Type B pancreatic cell (in vitro differentiated cells): ENCODE results near the gene FSTL5. TPM values are rescaled to one million over a fixed set of nuclear protein-coding genes. Genes with fewer than 3 reads are reported as not detected.

Experiments
- DNase-seq: peaks from one replicate; pipeline ENCODE4 v3.0.0; 2021; ENCODE audit warnings: mixed read lengths; ENCODE audit not compliant: unreplicated experiment; ENCODE audit errors: extremely low spot score
- H3K27ac Mint-ChIP-seq: 2 replicates; pipeline ENCODE4 v1.8.0; 2021; ENCODE audit warnings: mild to moderate bottlenecking, mixed read lengths
- H3K27me3 Mint-ChIP-seq: 2 replicates; pipeline ENCODE4 v1.8.0; 2021; ENCODE audit warnings: mixed read lengths
- H3K36me3 Mint-ChIP-seq: 2 replicates; pipeline ENCODE4 v1.8.0; 2021; ENCODE audit warnings: mixed read lengths
- H3K4me1 Mint-ChIP-seq: one replicate; pipeline ENCODE4 v1.8.0; 2021; ENCODE audit warnings: mixed read lengths; ENCODE audit not compliant: unreplicated experiment
- H3K4me3 Mint-ChIP-seq: 2 replicates; pipeline ENCODE4 v1.8.0; 2021; ENCODE audit warnings: mild to moderate bottlenecking, mixed read lengths
- H3K9me3 Mint-ChIP-seq: 2 replicates; pipeline ENCODE4 v1.8.0; 2021; ENCODE audit warnings: mixed read lengths
- CTCF ChIP-seq: fragments of 200-600 bp; sonication (generic); conservative IDR thresholded peaks from 2 replicates; pipeline ENCODE4 v1.5.0; 2021; ENCODE audit warnings: antibody characterized with exemption, mild to moderate bottlenecking
- total RNA-seq: library from RNA; stranded (reverse); gene quantifications from 2 replicates; pipeline ENCODE4 v1.2.1, GENCODE V29; 2021; ENCODE audit warnings: low replicate concordance

FSTL5 gene
- total RNA-seq, 1 donor from 2014 or later = 3.6 TPM

- H3K36me3 Mint-ChIP-seq = no peaks in the 10 kb centered on the region
- H3K4me1 Mint-ChIP-seq = no peaks in the 10 kb centered on the region
- H3K27ac Mint-ChIP-seq = no peak overlapping the region
- H3K9me3 Mint-ChIP-seq = peaks cover 13% of the 10 kb centered on the region
- no peaks in the 10 kb centered on the region for H3K27me3 Mint-ChIP-seq
- no peak for TF ChIP-seq CTCF
- DNase-seq = no peak
- H3K4me3 Mint-ChIP-seq = no peak overlapping the region
Measured at GRCh38 chr4:161403781-161404180, 760.0 kb downstream of the FSTL5 start.

GRCh38 chr4:161393602-161394001 is 770.2 kb downstream of the FSTL5 start:
- Mint-ChIP-seq H3K27ac (no peak overlapping the region), H3K4me3 (no peak overlapping the region), H3K9me3 (no peaks in the 10 kb centered on the region), H3K36me3 (no peaks in the 10 kb centered on the region), H3K4me1 (no peaks in the 10 kb centered on the region), H3K27me3 (no peaks in the 10 kb centered on the region)
- TF ChIP-seq CTCF = no peak
- no peak for DNase-seq

GRCh38 chr4:161382655-161383054 is 781.1 kb downstream of the FSTL5 start:
- H3K4me3 Mint-ChIP-seq = no peak overlapping the region
- DNase-seq = no peak
- H3K4me1 Mint-ChIP-seq = peaks cover 7% of the 10 kb centered on the region
- no peaks in the 10 kb centered on the region for H3K36me3 Mint-ChIP-seq
- H3K27me3 Mint-ChIP-seq = no peaks in the 10 kb centered on the region
- TF ChIP-seq CTCF = no peak
- H3K9me3 Mint-ChIP-seq = no peaks in the 10 kb centered on the region
- H3K27ac Mint-ChIP-seq = no peak overlapping the region

GRCh38 chr4:161376275-161376674 is 787.5 kb downstream of the FSTL5 start:
- H3K9me3 Mint-ChIP-seq = no peaks in the 10 kb centered on the region
- H3K27me3 Mint-ChIP-seq = no peaks in the 10 kb centered on the region
- H3K27ac Mint-ChIP-seq = no peak overlapping the region
- TF ChIP-seq CTCF = no peak
- no peak overlapping the region for H3K4me3 Mint-ChIP-seq
- DNase-seq = no peak
- H3K4me1 Mint-ChIP-seq = peaks cover 7% of the 10 kb centered on the region
- no peaks in the 10 kb centered on the region for H3K36me3 Mint-ChIP-seq

- Mint-ChIP-seq H3K27ac (no peak overlapping the region), H3K9me3 (no peaks in the 10 kb centered on the region), H3K4me3 (no peak overlapping the region), H3K4me1 (no peaks in the 10 kb centered on the region), H3K27me3 (no peaks in the 10 kb centered on the region), H3K36me3 (no peaks in the 10 kb centered on the region)
- no peak for TF ChIP-seq CTCF
- DNase-seq = no peak
Measured at GRCh38 chr4:161364681-161365080, 799.1 kb downstream of the FSTL5 start.

GRCh38 chr4:161360982-161361381 is 802.8 kb downstream of the FSTL5 start:
- Mint-ChIP-seq H3K9me3 (no peaks in the 10 kb centered on the region), H3K4me3 (no peak overlapping the region), H3K36me3 (no peaks in the 10 kb centered on the region), H3K27me3 (no peaks in the 10 kb centered on the region), H3K4me1 (no peaks in the 10 kb centered on the region), H3K27ac (no peak overlapping the region)
- TF ChIP-seq CTCF = no peak
- DNase-seq = no peak
